ENCODE measurements around the gene SLC16A3. TPM values are rescaled to one million over a fixed set of nuclear protein-coding genes. Genes with fewer than 3 reads are reported as not detected.

Gene SLC16A3
- total and polyA plus RNA-seq, 2 donors from 2014 or later, result 28.8 to 85.7 TPM

GRCh38 chr17:82281502-82282238 is 52.8 kb downstream of the SLC16A3 start:
- no peak overlapping the region for H3K4me3 ChIP-seq (ENCODE audit: low read length in 3 of 3)
- H3K4me1 ChIP-seq (ENCODE audit: control insufficient read depth in 2 of 3, insufficient read depth in 2 of 3, low read depth in 1 of 3, low read length in 3 of 3), result peaks cover 0 to 14% (median 9%) of the 10 kb centered on the region in 3 donors
- FAIRE-seq (no peak), DNase-seq (peak in 3 of 5 donors; percentile 34 to 92 (median 35))
- peak overlapping the region in 1 of 2 donors; percentile 44 for H3K27ac ChIP-seq (ENCODE audit: low read depth in 2 of 2, low read length in 2 of 2)
- H3K27me3 ChIP-seq (ENCODE audit: control insufficient read depth, insufficient read depth, low read length), result no peaks in the 10 kb centered on the region
- no peak overlapping the region for H3K9ac ChIP-seq (ENCODE audit: low read length in 3 of 3)
- no peaks in the 10 kb centered on the region for H3K36me3 ChIP-seq (ENCODE audit: control insufficient read depth in 2 of 3, insufficient read depth in 3 of 3, low read length in 3 of 3)
- intact Hi-C loops (cut with DNase I), result no loop called here
- no peak for TF ChIP-seq CTCF (IDR thresholded peaks at IDR 0.05; ENCODE audit: borderline replicate concordance, extremely low read depth, insufficient read depth)
- H3K9me3 ChIP-seq (ENCODE audit: control insufficient read depth in 2 of 3, insufficient read depth in 1 of 3, low read length in 3 of 3), result no peaks in the 10 kb centered on the region

- DNase-seq (peak in 2 of 5 donors; percentile 47 to 77), FAIRE-seq (no peak)
- Histone ChIP-seq H3K4me3 (ENCODE audit: low read length in 3 of 3) (no peak overlapping the region), H3K9me3 (ENCODE audit: control insufficient read depth in 2 of 3, insufficient read depth in 1 of 3, low read length in 3 of 3) (no peaks in the 10 kb centered on the region), H3K9ac (ENCODE audit: low read length in 3 of 3) (peak overlapping the region in 1 of 3 donors; percentile 12), H3K4me1 (ENCODE audit: control insufficient read depth in 2 of 3, insufficient read depth in 2 of 3, low read depth in 1 of 3, low read length in 3 of 3) (peaks cover 0 to 20% (median 18%) of the 10 kb centered on the region in 3 donors), H3K27me3 (ENCODE audit: control insufficient read depth, insufficient read depth, low read length) (no peaks in the 10 kb centered on the region), H3K27ac (ENCODE audit: low read depth in 2 of 2, low read length in 2 of 2) (peak overlapping the region; percentile 57 to 73), H3K36me3 (ENCODE audit: control insufficient read depth in 2 of 3, insufficient read depth in 3 of 3, low read length in 3 of 3) (no peaks in the 10 kb centered on the region)
- no peak for TF ChIP-seq CTCF (IDR thresholded peaks at IDR 0.05; ENCODE audit: borderline replicate concordance, extremely low read depth, insufficient read depth)
- intact Hi-C loops (cut with DNase I), result no loop called here
Measured at GRCh38 chr17:82282239-82283207, 53.7 kb downstream of the SLC16A3 start.

GRCh38 chr17:82283208-82283749 is 54.4 kb downstream of the SLC16A3 start:
- H3K4me3 ChIP-seq (ENCODE audit: low read length in 3 of 3), result no peak overlapping the region
- TF ChIP-seq CTCF (IDR thresholded peaks at IDR 0.05; ENCODE audit: borderline replicate concordance, extremely low read depth, insufficient read depth), result no peak
- peak overlapping the region in 1 of 3 donors; percentile 7 for H3K9ac ChIP-seq (ENCODE audit: low read length in 3 of 3)
- no peaks in the 10 kb centered on the region for H3K27me3 ChIP-seq (ENCODE audit: control insufficient read depth, insufficient read depth, low read length)
- intact Hi-C loops (cut with DNase I), result no loop called here
- H3K27ac ChIP-seq (ENCODE audit: low read depth in 2 of 2, low read length in 2 of 2), result no peak overlapping the region
- no peaks in the 10 kb centered on the region for H3K9me3 ChIP-seq (ENCODE audit: control insufficient read depth in 2 of 3, insufficient read depth in 1 of 3, low read length in 3 of 3)
- H3K36me3 ChIP-seq (ENCODE audit: control insufficient read depth in 2 of 3, insufficient read depth in 3 of 3, low read length in 3 of 3), result no peaks in the 10 kb centered on the region
- FAIRE-seq, result no peak
- peak in 3 of 5 donors; percentile 47 to 80 (median 72) for DNase-seq
- peaks cover 0 to 27% (median 25%) of the 10 kb centered on the region in 3 donors for H3K4me1 ChIP-seq (ENCODE audit: control insufficient read depth in 2 of 3, insufficient read depth in 2 of 3, low read depth in 1 of 3, low read length in 3 of 3)

All from kidney (tissue), 14 donors.